GM12891 (cell line): ENCODE results near the gene RNF222.
"Not testable (repeated sequence)": the region's sequence is repeated elsewhere in the genome, so short reads cannot be mapped to it uniquely, and the experiment has no call there.

ENCODE experiments used
- DNase-seq: peaks from one replicate; pipeline ENCODE4 v3.0.0; 2011; ENCODE audit warnings: low spot score; ENCODE audit not compliant: insufficient read length
- FAIRE-seq: peaks from 2 replicates; lab custom pipeline; 2011; peaks lifted over from hg19 to GRCh38; lab: Jason Lieb, UNC
- PAX5 ChIP-seq: IDR thresholded peaks from 2 replicates; pipeline ENCODE4 v1.6.1; 2011; ENCODE audit warnings: low read length, moderate library complexity, mild to moderate bottlenecking; ENCODE audit not compliant: insufficient read depth, severe bottlenecking
- POLR2A ChIP-seq: IDR thresholded peaks from 2 replicates; pipeline ENCODE4 v1.6.1; 2011; ENCODE audit warnings: low read depth, low read length, control low read depth
- POLR2AphosphoS5 ChIP-seq: IDR thresholded peaks from 2 replicates; pipeline ENCODE4 v1.6.1; 2011; ENCODE audit warnings: low read depth, low read length, control low read depth
- POU2F2 ChIP-seq: IDR thresholded peaks from 2 replicates; pipeline ENCODE4 v1.6.1; 2011; ENCODE audit warnings: low read depth, mild to moderate bottlenecking, control low read depth, low read length, moderate library complexity
- SPI1 ChIP-seq: IDR thresholded peaks from 2 replicates; pipeline ENCODE4 v1.6.1; 2011; ENCODE audit warnings: low read depth, low read length, control low read depth
- TAF1 ChIP-seq: IDR thresholded peaks from 2 replicates; pipeline ENCODE4 v1.6.1; 2011; ENCODE audit warnings: low read depth, low read length, control low read depth

RNF222 gene

DNA sequence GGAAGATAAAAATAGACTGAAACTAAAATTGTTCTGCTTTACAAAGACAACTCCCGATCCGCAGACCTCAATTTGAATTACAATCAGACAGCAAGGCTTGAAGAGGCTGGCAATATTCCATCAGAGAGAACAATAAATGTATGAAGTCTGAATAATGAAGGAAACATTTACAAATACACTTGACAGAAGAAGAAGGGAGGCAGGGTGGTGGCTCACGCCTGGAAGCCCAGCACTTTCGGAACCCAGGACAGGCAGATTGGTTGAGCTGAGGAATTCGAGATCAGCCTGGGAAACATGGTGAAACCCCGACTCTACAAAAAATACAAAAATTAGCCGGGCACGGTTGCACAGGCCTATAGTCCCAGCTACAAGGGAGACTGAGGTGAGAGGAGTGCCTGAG is 43.4 kb downstream of the RNF222 start:
- no peak for TF ChIP-seq POU2F2
- no peak for TF ChIP-seq POLR2A
- TF ChIP-seq POLR2AphosphoS5 = no peak
- TF ChIP-seq TAF1 = no peak
- no peak for TF ChIP-seq SPI1
- TF ChIP-seq PAX5 = no peak
- DNase-seq (no peak), FAIRE-seq (no peak)

DNA sequence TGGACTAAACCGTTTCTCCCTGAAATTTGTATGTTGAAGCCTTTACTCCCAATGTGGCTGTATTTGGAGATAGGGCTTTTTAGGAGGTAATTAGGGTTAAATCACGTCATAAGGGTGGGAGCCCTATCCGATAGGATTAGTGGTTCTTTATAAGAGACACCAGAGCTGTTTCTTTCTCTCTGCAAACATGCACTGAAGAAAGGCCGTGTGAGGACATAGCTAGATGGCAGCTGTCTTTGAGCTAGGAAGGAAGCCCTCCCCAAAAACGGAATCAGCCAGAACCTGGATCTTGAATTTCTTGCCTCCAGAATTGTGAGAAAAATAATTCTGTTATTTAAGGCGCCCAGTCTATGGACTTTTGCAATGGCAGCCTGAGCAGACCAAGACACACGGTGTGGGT is 43.9 kb downstream of the RNF222 start:
- FAIRE-seq (no peak), DNase-seq (no peak)
- TF ChIP-seq POLR2A (no peak), PAX5 (no peak), SPI1 (no peak), POU2F2 (no peak), POLR2AphosphoS5 (no peak), TAF1 (no peak)

- no peak for TF ChIP-seq POU2F2
- FAIRE-seq (no peak), DNase-seq (no peak)
Measured at GRCh38 chr17:8350339-8350738, 47.3 kb downstream of the RNF222 start.

GRCh38 chr17:8347001-8347400 is 50.6 kb downstream of the RNF222 start:
- not testable (repeated sequence) for DNase-seq, FAIRE-seq

DNA sequence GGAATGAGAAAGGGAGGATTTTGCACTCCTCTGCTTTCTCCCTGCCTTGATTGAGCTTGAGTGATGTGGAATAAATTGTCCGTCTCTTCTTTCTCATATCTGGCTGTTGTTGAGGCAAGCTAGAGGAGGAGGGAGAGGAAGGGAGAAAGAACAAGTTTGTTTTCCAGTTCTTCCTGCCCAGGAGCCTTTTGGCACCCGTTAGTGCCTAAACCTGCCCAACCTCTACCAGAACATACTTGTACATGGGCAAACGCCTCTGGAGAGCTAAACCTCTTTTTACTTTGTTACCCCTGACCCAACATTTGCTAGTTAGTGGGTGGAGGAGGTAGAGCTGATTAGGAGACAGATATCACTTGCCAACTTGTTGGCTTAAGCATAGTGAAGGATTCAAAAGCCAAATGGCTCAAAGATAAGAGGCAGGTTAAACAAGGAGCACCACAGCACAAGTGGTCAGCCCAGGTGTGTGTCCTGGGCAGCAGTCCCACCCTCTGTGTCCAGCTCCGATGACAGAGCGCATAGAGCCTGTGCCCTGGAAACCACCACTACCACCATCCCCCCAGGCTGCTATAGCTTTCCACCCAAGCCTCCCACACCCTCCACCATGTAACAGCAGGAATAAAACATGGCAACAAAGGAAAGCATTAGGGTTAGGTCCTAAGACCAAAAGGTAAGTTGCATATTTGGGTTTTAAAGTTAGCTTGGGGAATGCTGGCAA is 51.5 kb downstream of the RNF222 start:
- TF ChIP-seq POU2F2 (no peak), PAX5 (no peak), SPI1 (no peak), POLR2A (no peak), TAF1 (no peak), POLR2AphosphoS5 (no peak)
- DNase-seq = no peak
- FAIRE-seq = no peak

- no peak for FAIRE-seq
- TF ChIP-seq POLR2A (no peak), POU2F2 (no peak), PAX5 (no peak), SPI1 (no peak), POLR2AphosphoS5 (no peak)
- DNase-seq = no peak
Measured at GRCh38 chr17:8345052-8345690, 52.5 kb downstream of the RNF222 start.

- DNase-seq (no peak), FAIRE-seq (no peak)
Measured at GRCh38 chr17:8341456-8341855, 56.2 kb downstream of the RNF222 start.

More at GRCh38 chr17:8341456-8341855, 56.2 kb downstream of the RNF222 start:
- no peak for TF ChIP-seq POLR2A
- TF ChIP-seq PAX5 = no peak
- no peak for TF ChIP-seq POLR2AphosphoS5
- TF ChIP-seq TAF1 = no peak
